WTC11 (cell line): ENCODE measurements around the gene CTBP1. TPM values are rescaled to one million over a fixed set of nuclear protein-coding genes. Genes with fewer than 3 reads are reported as not detected.

Experiments
- ATAC-seq: fragments of 200-7000 bp; cut with Tn5 transposase; 2 replicates; pipeline ENCODE4 v1.10.0; 2021; ENCODE audit warnings: mild to moderate bottlenecking, moderate library complexity
- CTCF ChIA-PET: fragments of 300-600 bp; sonication (Branson Sonifier 250); formaldehyde crosslinking; loops from one replicate; lab custom pipeline; 2021; ENCODE audit warnings: antibody characterized with exemption; lab: Charles Lee
- POLR2A ChIA-PET: fragments of 350-600 bp; sonication (Branson Sonifier 250); formaldehyde crosslinking; loops from one replicate; lab custom pipeline; 2021; ENCODE audit warnings: antibody characterized with exemption; lab: Charles Lee
- DNase-seq: peaks from one replicate; pipeline ENCODE4 v3.0.0; 2021; ENCODE audit warnings: low spot score
- H3K27ac Mint-ChIP-seq: 2 replicates; pipeline ENCODE4 v1.8.0; 2021; ENCODE audit warnings: mixed read lengths
- H3K27me3 Mint-ChIP-seq: 2 replicates; pipeline ENCODE4 v1.8.0; 2021; ENCODE audit warnings: low read depth, mild to moderate bottlenecking, moderate library complexity, mixed read lengths
- H3K36me3 Mint-ChIP-seq: 2 replicates; pipeline ENCODE4 v1.8.0; 2021; ENCODE audit warnings: mixed read lengths
- H3K4me1 Mint-ChIP-seq: 2 replicates; pipeline ENCODE4 v1.8.0; 2022; ENCODE audit warnings: mixed read lengths
- H3K4me3 Mint-ChIP-seq: 2 replicates; pipeline ENCODE4 v1.8.0; 2021; ENCODE audit warnings: mild to moderate bottlenecking, moderate library complexity, mixed read lengths
- H3K9me3 Mint-ChIP-seq: 2 replicates; pipeline ENCODE4 v1.8.0; 2021; ENCODE audit warnings: mixed read lengths
- AR ChIP-seq: fragments of 250-450 bp; sonication (Bioruptor Pico); IDR thresholded peaks from 2 replicates; pipeline ENCODE4 v1.9.0; 2021; ENCODE audit warnings: mild to moderate bottlenecking
- ELF4 ChIP-seq: sonication (generic); formaldehyde crosslinking; IDR thresholded peaks from 2 replicates; pipeline ENCODE4 v1.8.1; 2022; ENCODE audit warnings: low read depth, mild to moderate bottlenecking, moderate library complexity, missing genetic modification reagents
- ERG ChIP-seq: fragments of 250-450 bp; sonication (Bioruptor Pico); IDR thresholded peaks from 2 replicates; pipeline ENCODE4 v1.8.0; 2021; ENCODE audit warnings: mild to moderate bottlenecking
- FOXJ3 ChIP-seq: sonication (generic); formaldehyde crosslinking; IDR thresholded peaks from 2 replicates; pipeline ENCODE4 v1.9.0; 2021; ENCODE audit warnings: missing genetic modification reagents, mild to moderate bottlenecking, borderline replicate concordance
- FOXK1 ChIP-seq: sonication (generic); formaldehyde crosslinking; IDR thresholded peaks from 2 replicates; pipeline ENCODE4 v1.8.0; 2022; ENCODE audit warnings: mild to moderate bottlenecking, moderate library complexity, missing genetic modification reagents
- GABPB1 ChIP-seq: sonication (generic); formaldehyde crosslinking; IDR thresholded peaks from 2 replicates; pipeline ENCODE4 v1.8.1; 2023; ENCODE audit warnings: mild to moderate bottlenecking, missing genetic modification reagents
- GTF2I ChIP-seq: fragments of 250-450 bp; sonication (Bioruptor Pico); conservative IDR thresholded peaks from 2 replicates; pipeline ENCODE4 v1.4.0; 2021; ENCODE audit warnings: mild to moderate bottlenecking
- NFE2L1 ChIP-seq: sonication (generic); formaldehyde crosslinking; IDR thresholded peaks from 2 replicates; pipeline ENCODE4 v1.8.1; 2023; ENCODE audit warnings: missing genetic modification reagents
- NR2C2 ChIP-seq: sonication (generic); formaldehyde crosslinking; IDR thresholded peaks from 2 replicates; pipeline ENCODE4 v1.8.0; 2022; ENCODE audit warnings: mild to moderate bottlenecking, missing genetic modification reagents
- SMAD4 ChIP-seq: sonication (generic); formaldehyde crosslinking; IDR thresholded peaks from 2 replicates; pipeline ENCODE4 v1.8.0; 2022; ENCODE audit warnings: mild to moderate bottlenecking, missing genetic modification reagents
- SOX15 ChIP-seq: fragments of 250-450 bp; sonication (Bioruptor Pico); IDR thresholded peaks from 2 replicates; pipeline ENCODE4 v1.9.0; 2021; ENCODE audit warnings: mild to moderate bottlenecking
- TCF7 ChIP-seq: sonication (generic); formaldehyde crosslinking; IDR thresholded peaks from 2 replicates; pipeline ENCODE4 v1.8.0; 2022; ENCODE audit warnings: mild to moderate bottlenecking, low read depth, missing genetic modification reagents, moderate library complexity
- TP53 ChIP-seq: sonication (generic); formaldehyde crosslinking; IDR thresholded peaks from 2 replicates; pipeline ENCODE4 v1.8.1; 2023; ENCODE audit warnings: mild to moderate bottlenecking, missing genetic modification reagents
- ZNF416 ChIP-seq: fragments of 250-450 bp; sonication (Bioruptor Pico); IDR thresholded peaks from 2 replicates; pipeline ENCODE4 v1.9.0; 2021; ENCODE audit warnings: mild to moderate bottlenecking, inconsistent platforms
- ZNF425 ChIP-seq: fragments of 250-450 bp; sonication (Bioruptor Pico); conservative IDR thresholded peaks from 2 replicates; pipeline ENCODE4 v1.9.0; 2021; ENCODE audit warnings: mild to moderate bottlenecking
- total RNA-seq: library from RNA; stranded (reverse); gene quantifications from 3 replicates; pipeline ENCODE4 v1.2.3, GENCODE V29; 2021
- TF ChIP-seq, protein P1 (sequence below): fragments of 250-450 bp; sonication (Bioruptor Pico); IDR thresholded peaks from 2 replicates; pipeline ENCODE4 v1.9.0; 2021; ENCODE audit warnings: mild to moderate bottlenecking
- TF ChIP-seq, protein P2 (sequence below): sonication (generic); formaldehyde crosslinking; IDR thresholded peaks from 2 replicates; pipeline ENCODE4 v1.8.0; 2023; ENCODE audit warnings: missing genetic modification reagents, mild to moderate bottlenecking, borderline replicate concordance
- TF ChIP-seq, protein P3 (sequence below): fragments of 250-450 bp; sonication (Bioruptor Pico); IDR thresholded peaks from 2 replicates; pipeline ENCODE4 v2.1.2; 2022; ENCODE audit warnings: mild to moderate bottlenecking, moderate library complexity
- TF ChIP-seq, protein P4 (sequence below): sonication (generic); formaldehyde crosslinking; IDR thresholded peaks from 2 replicates; pipeline ENCODE4 v1.8.1; 2023; ENCODE audit warnings: mild to moderate bottlenecking, missing genetic modification reagents, borderline replicate concordance

The CTBP1 gene
- total RNA-seq, 1 experiment from 2014 or later: 143 TPM

GRCh38 chr4:1217366-1217765 lies 31.6 kb downstream of the CTBP1 start:
- no peaks in the 10 kb centered on the region for H3K9me3 Mint-ChIP-seq
- TF ChIP-seq TP53 (CRISPR knock-in tag): no peak
- TF ChIP-seq ERG (CRISPR knock-in tag): no peak
- no peak for TF ChIP-seq ZNF416 (CRISPR knock-in tag)
- no peak for TF ChIP-seq FOXK1 (CRISPR knock-in tag)
- no peak for TF ChIP-seq SOX15 (CRISPR knock-in tag)
- no peak for TF ChIP-seq SMAD4 (CRISPR knock-in tag)
- peaks cover 31% of the 10 kb centered on the region for H3K36me3 Mint-ChIP-seq
- ChIA-PET CTCF (interaction anchor here (0.8 to 1.8 kb wide), 3 partner anchors 45 to 101 kb away, joined by 3 to 5 read pairs (median 3); partner anchors contain the start of gene SPON2), POLR2A (no interaction called here)
- H3K27ac Mint-ChIP-seq: 0 out of 2 replicates have a peak overlapping the region, but pooled peaks have one; percentile 42
- H3K4me1 Mint-ChIP-seq: no peaks in the 10 kb centered on the region
- DNase-seq (no peak), ATAC-seq (no peak)
- H3K27me3 Mint-ChIP-seq: no peaks in the 10 kb centered on the region
- no peak overlapping the region for H3K4me3 Mint-ChIP-seq

DNA sequence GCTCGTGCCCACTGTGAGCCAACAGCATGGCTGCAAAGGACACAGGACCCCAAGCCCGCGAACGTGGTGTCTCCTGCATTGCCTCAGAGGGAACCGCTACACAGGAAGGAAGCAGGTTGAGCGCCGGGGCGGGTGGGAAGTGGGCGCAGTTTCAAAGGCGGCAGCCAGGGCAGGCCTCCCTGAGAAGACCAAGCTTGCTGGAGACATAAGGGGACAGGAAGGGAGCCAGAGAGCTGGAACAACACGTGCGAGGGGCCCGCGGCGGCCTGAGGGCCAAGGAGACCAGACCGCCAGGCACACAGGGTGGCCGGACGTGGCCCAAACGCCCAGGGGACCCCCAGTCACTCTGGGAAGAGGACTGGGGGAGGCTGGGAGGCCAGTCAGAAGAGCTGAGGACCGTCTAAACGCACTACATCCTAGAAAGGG lies 32.0 kb downstream of the CTBP1 start:
- ATAC-seq (no peak), DNase-seq (no peak)
- Mint-ChIP-seq H3K4me1 (no peaks in the 10 kb centered on the region), H3K4me3 (no peak overlapping the region), H3K27ac (no peak overlapping the region), H3K36me3 (peaks cover 31% of the 10 kb centered on the region), H3K27me3 (no peaks in the 10 kb centered on the region), H3K9me3 (no peaks in the 10 kb centered on the region)
- ChIA-PET CTCF (interaction anchor here (0.8 to 1.8 kb wide), 2 partner anchors 44 to 87 kb away, joined by 3 to 5 read pairs; partner anchors contain the start of gene SPON2), POLR2A (no interaction called here)
- TF ChIP-seq, protein P1, sequence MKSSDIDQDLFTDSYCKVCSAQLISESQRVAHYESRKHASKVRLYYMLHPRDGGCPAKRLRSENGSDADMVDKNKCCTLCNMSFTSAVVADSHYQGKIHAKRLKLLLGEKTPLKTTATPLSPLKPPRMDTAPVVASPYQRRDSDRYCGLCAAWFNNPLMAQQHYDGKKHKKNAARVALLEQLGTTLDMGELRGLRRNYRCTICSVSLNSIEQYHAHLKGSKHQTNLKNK (CRISPR knock-in tag): no peak
- TF ChIP-seq, protein P2, sequence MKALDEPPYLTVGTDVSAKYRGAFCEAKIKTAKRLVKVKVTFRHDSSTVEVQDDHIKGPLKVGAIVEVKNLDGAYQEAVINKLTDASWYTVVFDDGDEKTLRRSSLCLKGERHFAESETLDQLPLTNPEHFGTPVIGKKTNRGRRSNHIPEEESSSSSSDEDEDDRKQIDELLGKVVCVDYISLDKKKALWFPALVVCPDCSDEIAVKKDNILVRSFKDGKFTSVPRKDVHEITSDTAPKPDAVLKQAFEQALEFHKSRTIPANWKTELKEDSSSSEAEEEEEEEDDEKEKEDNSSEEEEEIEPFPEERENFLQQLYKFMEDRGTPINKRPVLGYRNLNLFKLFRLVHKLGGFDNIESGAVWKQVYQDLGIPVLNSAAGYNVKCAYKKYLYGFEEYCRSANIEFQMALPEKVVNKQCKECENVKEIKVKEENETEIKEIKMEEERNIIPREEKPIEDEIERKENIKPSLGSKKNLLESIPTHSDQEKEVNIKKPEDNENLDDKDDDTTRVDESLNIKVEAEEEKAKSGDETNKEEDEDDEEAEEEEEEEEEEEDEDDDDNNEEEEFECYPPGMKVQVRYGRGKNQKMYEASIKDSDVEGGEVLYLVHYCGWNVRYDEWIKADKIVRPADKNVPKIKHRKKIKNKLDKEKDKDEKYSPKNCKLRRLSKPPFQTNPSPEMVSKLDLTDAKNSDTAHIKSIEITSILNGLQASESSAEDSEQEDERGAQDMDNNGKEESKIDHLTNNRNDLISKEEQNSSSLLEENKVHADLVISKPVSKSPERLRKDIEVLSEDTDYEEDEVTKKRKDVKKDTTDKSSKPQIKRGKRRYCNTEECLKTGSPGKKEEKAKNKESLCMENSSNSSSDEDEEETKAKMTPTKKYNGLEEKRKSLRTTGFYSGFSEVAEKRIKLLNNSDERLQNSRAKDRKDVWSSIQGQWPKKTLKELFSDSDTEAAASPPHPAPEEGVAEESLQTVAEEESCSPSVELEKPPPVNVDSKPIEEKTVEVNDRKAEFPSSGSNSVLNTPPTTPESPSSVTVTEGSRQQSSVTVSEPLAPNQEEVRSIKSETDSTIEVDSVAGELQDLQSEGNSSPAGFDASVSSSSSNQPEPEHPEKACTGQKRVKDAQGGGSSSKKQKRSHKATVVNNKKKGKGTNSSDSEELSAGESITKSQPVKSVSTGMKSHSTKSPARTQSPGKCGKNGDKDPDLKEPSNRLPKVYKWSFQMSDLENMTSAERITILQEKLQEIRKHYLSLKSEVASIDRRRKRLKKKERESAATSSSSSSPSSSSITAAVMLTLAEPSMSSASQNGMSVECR (CRISPR knock-in tag): no peak
- TF ChIP-seq, protein P3, sequence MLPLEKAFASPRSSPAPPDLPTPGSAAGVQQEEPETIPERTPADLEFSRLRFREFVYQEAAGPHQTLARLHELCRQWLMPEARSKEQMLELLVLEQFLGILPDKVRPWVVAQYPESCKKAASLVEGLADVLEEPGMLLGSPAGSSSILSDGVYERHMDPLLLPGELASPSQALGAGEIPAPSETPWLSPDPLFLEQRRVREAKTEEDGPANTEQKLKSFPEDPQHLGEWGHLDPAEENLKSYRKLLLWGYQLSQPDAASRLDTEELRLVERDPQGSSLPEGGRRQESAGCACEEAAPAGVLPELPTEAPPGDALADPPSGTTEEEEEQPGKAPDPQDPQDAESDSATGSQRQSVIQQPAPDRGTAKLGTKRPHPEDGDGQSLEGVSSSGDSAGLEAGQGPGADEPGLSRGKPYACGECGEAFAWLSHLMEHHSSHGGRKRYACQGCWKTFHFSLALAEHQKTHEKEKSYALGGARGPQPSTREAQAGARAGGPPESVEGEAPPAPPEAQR: no peak
- TF ChIP-seq, protein P4, sequence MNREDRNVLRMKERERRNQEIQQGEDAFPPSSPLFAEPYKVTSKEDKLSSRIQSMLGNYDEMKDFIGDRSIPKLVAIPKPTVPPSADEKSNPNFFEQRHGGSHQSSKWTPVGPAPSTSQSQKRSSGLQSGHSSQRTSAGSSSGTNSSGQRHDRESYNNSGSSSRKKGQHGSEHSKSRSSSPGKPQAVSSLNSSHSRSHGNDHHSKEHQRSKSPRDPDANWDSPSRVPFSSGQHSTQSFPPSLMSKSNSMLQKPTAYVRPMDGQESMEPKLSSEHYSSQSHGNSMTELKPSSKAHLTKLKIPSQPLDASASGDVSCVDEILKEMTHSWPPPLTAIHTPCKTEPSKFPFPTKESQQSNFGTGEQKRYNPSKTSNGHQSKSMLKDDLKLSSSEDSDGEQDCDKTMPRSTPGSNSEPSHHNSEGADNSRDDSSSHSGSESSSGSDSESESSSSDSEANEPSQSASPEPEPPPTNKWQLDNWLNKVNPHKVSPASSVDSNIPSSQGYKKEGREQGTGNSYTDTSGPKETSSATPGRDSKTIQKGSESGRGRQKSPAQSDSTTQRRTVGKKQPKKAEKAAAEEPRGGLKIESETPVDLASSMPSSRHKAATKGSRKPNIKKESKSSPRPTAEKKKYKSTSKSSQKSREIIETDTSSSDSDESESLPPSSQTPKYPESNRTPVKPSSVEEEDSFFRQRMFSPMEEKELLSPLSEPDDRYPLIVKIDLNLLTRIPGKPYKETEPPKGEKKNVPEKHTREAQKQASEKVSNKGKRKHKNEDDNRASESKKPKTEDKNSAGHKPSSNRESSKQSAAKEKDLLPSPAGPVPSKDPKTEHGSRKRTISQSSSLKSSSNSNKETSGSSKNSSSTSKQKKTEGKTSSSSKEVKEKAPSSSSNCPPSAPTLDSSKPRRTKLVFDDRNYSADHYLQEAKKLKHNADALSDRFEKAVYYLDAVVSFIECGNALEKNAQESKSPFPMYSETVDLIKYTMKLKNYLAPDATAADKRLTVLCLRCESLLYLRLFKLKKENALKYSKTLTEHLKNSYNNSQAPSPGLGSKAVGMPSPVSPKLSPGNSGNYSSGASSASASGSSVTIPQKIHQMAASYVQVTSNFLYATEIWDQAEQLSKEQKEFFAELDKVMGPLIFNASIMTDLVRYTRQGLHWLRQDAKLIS (CRISPR knock-in tag): no peak
- no peak for TF ChIP-seq AR (CRISPR knock-in tag)
- no peak for TF ChIP-seq NR2C2 (CRISPR knock-in tag)
- TF ChIP-seq NFE2L1 (CRISPR knock-in tag): no peak
- no peak for TF ChIP-seq GTF2I (CRISPR knock-in tag)
- no peak for TF ChIP-seq ELF4
- TF ChIP-seq TCF7 (CRISPR knock-in tag): no peak
- no peak for TF ChIP-seq GABPB1 (CRISPR knock-in tag)
- no peak for TF ChIP-seq ZNF425 (CRISPR knock-in tag)
- TF ChIP-seq FOXJ3 (CRISPR knock-in tag): no peak
